Measurements from ENCODE around the gene CYP19A1.

DNA sequence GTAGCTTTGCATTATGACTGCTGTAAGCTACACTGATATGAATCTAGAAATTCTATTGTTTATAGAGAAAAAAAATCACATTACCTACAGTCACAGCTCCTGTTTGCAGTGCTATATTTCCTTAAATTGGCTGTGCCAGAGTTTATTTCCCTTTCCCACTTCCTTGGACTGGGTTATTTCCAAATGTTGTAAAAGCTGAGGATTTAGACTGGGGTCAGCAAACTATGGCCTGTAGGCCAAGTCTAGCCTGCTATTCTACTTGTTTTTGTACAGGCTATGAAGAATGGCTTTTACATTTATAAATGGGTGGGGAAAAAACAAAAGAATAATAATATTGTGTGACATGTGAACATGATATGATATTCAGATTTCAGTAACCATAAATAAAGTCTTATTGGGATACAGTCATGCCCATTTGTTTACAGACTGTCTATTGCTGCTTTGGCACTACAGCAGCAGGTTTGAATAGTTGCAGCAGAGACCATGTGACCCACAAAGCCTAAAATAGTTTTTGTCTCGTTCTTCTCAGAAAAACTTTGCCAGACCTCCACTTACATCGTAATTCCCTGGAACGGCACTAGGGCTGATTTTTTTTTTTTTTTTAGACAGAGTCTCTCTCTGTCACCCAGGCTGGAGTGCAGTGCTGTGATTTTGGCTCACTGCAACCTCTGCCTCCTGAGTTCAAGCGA lies 10.9 kb upstream of the CYP19A1 start:
- TF ChIP-seq POLR2A (IDR thresholded peaks at IDR 0.05; ENCODE audit: low read length) (no peak), GATA1 (IDR thresholded peaks at IDR 0.05; ENCODE audit: low read depth, low read length) (no peak)

Data from erythroblast (primary cell).